Endothelial cell of umbilical vein (primary cell): ENCODE results near the gene RPLP1.

Experiments
- CTCF ChIP-seq, 2 donors: IDR thresholded peaks; 1 replicate in 1 of 2; 2 replicates in 1 of 2; pipeline ENCODE4 v1.5.1; 2011; ENCODE audit warnings: low read length in 2 of 2, mild to moderate bottlenecking in 2 of 2, moderate library complexity in 2 of 2, control low read depth in 1 of 2, inconsistent platforms in 1 of 2, low read depth in 1 of 2; ENCODE audit not compliant: insufficient read depth in 1 of 2; ENCODE audit errors: extremely low read depth in 1 of 2
- EZH2 ChIP-seq: IDR thresholded peaks from 2 replicates; pipeline ENCODE4 v1.6.1; 2012; ENCODE audit warnings: borderline replicate concordance, low read depth, mild to moderate bottlenecking, moderate library complexity, low read length, inconsistent platforms; ENCODE audit not compliant: severe bottlenecking
- FOS ChIP-seq: IDR thresholded peaks from 2 replicates; pipeline ENCODE4 v1.6.1; 2011; ENCODE audit warnings: mild to moderate bottlenecking, low read length, moderate library complexity, borderline replicate concordance; ENCODE audit not compliant: insufficient read depth
- GATA2 ChIP-seq: IDR thresholded peaks from 2 replicates; pipeline ENCODE4 v1.7.0; 2011; ENCODE audit warnings: low read depth, mild to moderate bottlenecking, moderate library complexity, mixed read lengths, low read length; ENCODE audit not compliant: insufficient read length, insufficient read depth
- JUN ChIP-seq: IDR thresholded peaks from 2 replicates; pipeline ENCODE4 v1.6.1; 2011; ENCODE audit warnings: borderline replicate concordance, low read depth; ENCODE audit not compliant: insufficient read length, insufficient read depth
- MAX ChIP-seq: IDR thresholded peaks from 2 replicates; pipeline ENCODE4 v1.6.1; 2011; ENCODE audit not compliant: insufficient read depth, insufficient read length
- MYC ChIP-seq: IDR thresholded peaks from one replicate; pipeline ENCODE4 v1.6.1; 2011; ENCODE audit warnings: mild to moderate bottlenecking, low read depth, low read length
- POLR2A ChIP-seq: IDR thresholded peaks from 2 replicates; pipeline ENCODE4 v1.6.1; 2012; ENCODE audit warnings: low read depth, mild to moderate bottlenecking, control low read depth, low read length
- POLR2AphosphoS5 ChIP-seq: IDR thresholded peaks from 2 replicates; pipeline ENCODE4 v1.6.1; 2012; ENCODE audit warnings: low read depth, mild to moderate bottlenecking, control low read depth, low read length, moderate library complexity; ENCODE audit not compliant: insufficient read depth

DNA sequence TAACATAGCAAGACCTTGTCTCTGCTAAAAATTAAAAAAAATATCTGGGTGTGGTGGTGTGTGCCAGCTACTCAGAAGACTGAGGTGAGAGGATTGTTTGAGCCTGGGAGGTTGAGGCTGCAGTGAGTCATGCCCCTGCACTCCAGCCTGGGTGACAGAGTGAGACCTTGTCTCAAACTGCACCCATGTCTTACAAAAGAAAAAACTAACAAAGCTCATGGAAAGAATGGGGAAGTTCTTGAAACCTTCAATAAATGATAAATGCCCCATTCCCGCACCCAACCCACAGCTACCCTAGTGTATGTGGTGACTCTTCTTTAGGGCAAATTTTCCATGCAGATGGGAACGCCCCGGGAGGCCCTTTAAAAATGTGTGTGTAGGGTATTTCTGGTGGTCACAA, 28.3 kb downstream of the RPLP1 start:
- TF ChIP-seq CTCF (IDR thresholded peaks at IDR 0.05; ENCODE audit: extremely low read depth in 1 of 2, insufficient read depth in 1 of 2, low read depth in 1 of 2, low read length in 2 of 2) (no peak), EZH2 (no peak), POLR2A (no peak), MYC (no peak), POLR2AphosphoS5 (no peak), MAX (no peak), GATA2 (no peak), JUN (no peak), FOS (no peak)
